T-cell (primary cell): ENCODE results near the gene ADAP2. TPM values are rescaled to one million over a fixed set of nuclear protein-coding genes. Genes with fewer than 3 reads are reported as not detected.
"Not testable (repeated sequence)": the region's sequence is repeated elsewhere in the genome, so short reads cannot be mapped to it uniquely, and the experiment has no call there.

ENCODE experiments used
- ATAC-seq, 4 experiments: fragments of 200-7000 bp in 3 of 4; fragments of 150-1000 bp in 1 of 4; cut with Tn5 transposase; replicated peaks in 1 of 4; 1 replicate in 3 of 4; 2 replicates in 1 of 4; pipeline ENCODE4 v1.10.0; 2021; ENCODE audit warnings: moderate library complexity in 3 of 4, mild to moderate bottlenecking in 2 of 4, moderate number of reproducible peaks in 1 of 4
- CTCF ChIA-PET, 2 donors: fragments of 300-600 bp; sonication (Branson Sonifier 250); formaldehyde crosslinking; loops; one replicate each; lab custom pipeline; 2022; ENCODE audit warnings: antibody characterized with exemption in 2 of 2; lab: Charles Lee
- POLR2A ChIA-PET, 2 donors: fragments of 300-600 bp; sonication (Branson Sonifier 250); formaldehyde crosslinking; loops; one replicate each; lab custom pipeline; 2022; ENCODE audit warnings: antibody characterized with exemption in 2 of 2; lab: Charles Lee
- DNase-seq, 35 experiments: peaks; one replicate each; pipeline versions ENCODE4 v3.0.0 to v3.0.0-alpha.2; 2013 to 2023
- H3K27ac ChIP-seq: one replicate; pipeline ENCODE4 v1.5.1; 2013; ENCODE audit warnings: low read length
- H3K27me3 ChIP-seq, 2 experiments: replicated peaks in 1 of 2; 1 replicate in 1 of 2; 2 replicates in 1 of 2; pipeline versions ENCODE4 v1.6.1 to v1.7.0; 2013; ENCODE audit warnings: low read length in 1 of 2, mixed read lengths in 1 of 2; ENCODE audit not compliant: control insufficient read depth in 2 of 2, insufficient read depth in 2 of 2; ENCODE audit errors: extremely low read depth in 1 of 2
- H3K36me3 ChIP-seq, 2 donors: 1 replicate in 1 of 2; 2 replicates in 1 of 2; pipeline versions ENCODE4 v1.6.1 to v1.7.0; 2013; ENCODE audit warnings: low read length in 1 of 2; ENCODE audit not compliant: control insufficient read depth in 2 of 2, insufficient read depth in 1 of 2; ENCODE audit errors: extremely low read depth in 1 of 2
- H3K4me1 ChIP-seq, 2 experiments: 1 replicate in 1 of 2; 2 replicates in 1 of 2; pipeline versions ENCODE4 v1.6.1 to v1.7.0; 2013; ENCODE audit warnings: low read length in 2 of 2, mixed read lengths in 1 of 2; ENCODE audit not compliant: insufficient read depth in 2 of 2, control insufficient read depth in 1 of 2; ENCODE audit errors: extremely low read depth in 1 of 2
- H3K4me3 ChIP-seq, 2 donors: 1 replicate in 1 of 2; 2 replicates in 1 of 2; pipeline versions ENCODE4 v1.5.1 to v1.7.0; 2013; ENCODE audit warnings: mild to moderate bottlenecking in 2 of 2, low read length in 1 of 2, moderate library complexity in 1 of 2; ENCODE audit not compliant: control insufficient read depth in 1 of 2; ENCODE audit errors: extremely low read depth in 1 of 2
- H3K9me3 ChIP-seq: 2 replicates; pipeline ENCODE4 v1.7.0; 2013
- H3K27ac Mint-ChIP-seq, 2 donors: one replicate each; pipeline ENCODE4 v1.8.0; 2020 to 2021; ENCODE audit warnings: mild to moderate bottlenecking in 2 of 2, mixed read lengths in 2 of 2
- H3K27me3 Mint-ChIP-seq, 2 donors: one replicate each; pipeline ENCODE4 v1.8.0; 2021 to 2022; ENCODE audit warnings: mixed read lengths in 2 of 2
- H3K36me3 Mint-ChIP-seq: one replicate; pipeline ENCODE4 v1.8.0; 2021; ENCODE audit warnings: mixed read lengths
- H3K4me1 Mint-ChIP-seq, 3 donors: one replicate each; pipeline ENCODE4 v1.8.0; 2020 to 2022; ENCODE audit warnings: mixed read lengths in 3 of 3, mild to moderate bottlenecking in 1 of 3
- H3K4me3 Mint-ChIP-seq, 3 donors: one replicate each; pipeline ENCODE4 v1.8.0; 2020 to 2022; ENCODE audit warnings: mild to moderate bottlenecking in 3 of 3, mixed read lengths in 3 of 3, moderate library complexity in 3 of 3
- H3K9me3 Mint-ChIP-seq, 3 donors: one replicate each; pipeline ENCODE4 v1.8.0; 2020 to 2022; ENCODE audit warnings: mixed read lengths in 3 of 3
- WGBS: methylation state at CpG from one replicate; pipeline ENCODE4 v1.1.5; 2013; ENCODE audit warnings: missing lambda C conversion rate; ENCODE audit not compliant: insufficient coverage; 5-methylcytosine and 5-hydroxymethylcytosine counted together
- total RNA-seq, 35 experiments: library from RNA in 6 of 35; stranded (reverse) in 6 of 35; fragments of 120-200 nt in 1 of 35; gene quantifications; one replicate each; pipeline versions ENCODE4 v1.2.1 to v1.2.4 and lab custom pipeline; 2013 to 2026

ADAP2 gene
- total RNA-seq, 5 donors from 2014 or later (not counting 1 experiment from before 2014, with no cell fraction given): 1.7 to 4.9 (median 2.1) TPM

DNA sequence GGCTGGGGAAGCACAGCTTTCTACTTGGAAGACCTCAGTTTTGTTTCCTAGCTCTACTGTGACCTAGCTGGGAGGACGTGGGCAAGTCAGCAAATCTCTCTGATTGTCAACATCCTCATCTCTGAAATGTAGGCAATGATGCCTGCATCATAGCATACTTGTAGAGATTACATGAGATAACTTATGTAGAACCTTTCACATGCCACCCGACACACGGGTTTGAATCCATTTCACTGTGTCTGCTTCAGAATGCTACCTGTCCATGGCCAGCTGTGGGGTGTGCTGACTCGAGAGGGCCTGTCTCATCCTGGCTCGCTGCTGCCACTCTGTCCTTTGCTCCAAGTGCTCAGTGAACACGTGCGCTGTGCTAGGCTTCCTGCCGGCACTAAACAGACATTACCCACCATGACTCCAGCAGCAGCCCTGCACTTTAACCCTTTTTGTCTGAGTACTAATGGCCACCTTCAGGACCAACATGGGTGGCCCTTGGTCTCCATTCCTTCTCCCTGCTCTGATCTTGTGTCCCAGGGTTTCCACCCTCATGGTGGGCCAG, 7.4 kb downstream of the ADAP2 start:
- no peak overlapping the region for H3K4me3 Mint-ChIP-seq
- CTCF ChIA-PET: interaction anchor here in 1 of 2 donors (0.6 kb wide), 1 partner anchor 26 kb away, joined by 6 read pairs; no protein-coding TSS in a partner anchor
- Histone ChIP-seq H3K27me3 (peaks cover 0 to 29% of the 10 kb centered on the region in 2 experiments), H3K4me3 (no peak overlapping the region), H3K4me1 (no peaks in the 10 kb centered on the region), H3K9me3 (no peaks in the 10 kb centered on the region), H3K27ac (no peak overlapping the region), H3K36me3 (no peaks in the 10 kb centered on the region)
- H3K36me3 Mint-ChIP-seq: no peaks in the 10 kb centered on the region
- ATAC-seq (no peak), DNase-seq (no peak)
- POLR2A ChIA-PET: no interaction called here
- H3K27ac Mint-ChIP-seq: no peak overlapping the region
- H3K4me1 Mint-ChIP-seq: no peaks in the 10 kb centered on the region
- 90% methylated on average over 7 of the region's 8 CpGs for WGBS
- peaks cover 24% of the 10 kb centered on the region in 2 donors for H3K27me3 Mint-ChIP-seq
- H3K9me3 Mint-ChIP-seq: no peaks in the 10 kb centered on the region

DNA sequence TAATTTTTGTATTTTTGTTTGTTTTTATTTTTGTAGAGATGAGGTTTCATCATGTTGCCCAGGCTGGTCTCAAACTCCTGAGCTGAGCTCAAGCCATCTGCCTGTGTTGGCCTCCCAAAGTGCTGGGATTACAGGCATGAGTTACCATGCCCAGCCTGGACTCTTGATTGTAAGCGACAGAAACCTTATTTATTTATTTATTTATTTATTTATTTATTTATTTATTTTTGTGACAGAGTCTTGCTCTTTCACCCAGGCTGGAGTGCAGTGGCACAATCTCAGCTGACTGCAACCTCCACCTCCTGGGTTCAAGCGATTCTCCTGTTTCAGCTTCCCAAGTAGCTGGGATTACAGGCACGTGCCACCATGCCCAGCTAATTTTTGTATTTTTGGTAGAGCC, 8.1 kb downstream of the ADAP2 start:
- ATAC-seq, H3K4me3 Mint-ChIP-seq, H3K4me1 ChIP-seq, H3K9me3 ChIP-seq, POLR2A ChIA-PET, H3K27ac Mint-ChIP-seq, H3K4me1 Mint-ChIP-seq, CTCF ChIA-PET, H3K36me3 Mint-ChIP-seq, DNase-seq, H3K4me3 ChIP-seq, H3K27ac ChIP-seq, H3K36me3 ChIP-seq, H3K9me3 Mint-ChIP-seq: not testable (repeated sequence)
- WGBS: 100% methylated on average over 1 of the region's 3 CpGs
- H3K27me3 Mint-ChIP-seq: peaks cover 20% of the 10 kb centered on the region in 2 donors
- H3K27me3 ChIP-seq: peaks cover 0 to 24% of the 10 kb centered on the region in 2 experiments

DNA sequence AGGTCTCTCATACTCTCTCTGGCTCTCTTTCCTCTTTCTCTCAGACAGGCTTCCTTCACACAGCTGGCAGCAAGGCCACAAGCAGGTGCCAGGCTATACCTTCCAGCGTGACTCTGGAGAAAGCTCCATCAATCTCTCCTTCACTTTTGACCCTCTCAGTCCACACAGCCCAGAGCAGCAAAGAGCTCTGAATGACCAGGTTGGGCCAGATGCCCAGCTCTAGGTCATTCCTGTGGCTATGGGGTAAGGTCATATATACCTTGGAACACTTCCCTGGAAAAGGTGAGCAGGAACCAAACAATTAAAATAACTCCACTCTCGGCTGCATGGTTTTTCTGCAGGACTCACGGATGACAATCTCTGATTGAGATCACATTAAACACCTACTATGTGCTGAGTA, 8.8 kb downstream of the ADAP2 start:
- no peak overlapping the region for H3K27ac Mint-ChIP-seq
- peaks cover 0 to 22% of the 10 kb centered on the region in 2 experiments for H3K27me3 ChIP-seq
- H3K36me3 ChIP-seq: no peaks in the 10 kb centered on the region
- H3K4me3 ChIP-seq: no peak overlapping the region
- H3K27me3 Mint-ChIP-seq: peaks cover 17 to 18% of the 10 kb centered on the region in 2 donors
- H3K4me1 ChIP-seq: no peaks in the 10 kb centered on the region
- POLR2A ChIA-PET: no interaction called here
- 83% methylated on average over 1 of the region's 3 CpGs for WGBS
- H3K36me3 Mint-ChIP-seq: no peaks in the 10 kb centered on the region
- H3K4me1 Mint-ChIP-seq: no peaks in the 10 kb centered on the region
- ATAC-seq (no peak), DNase-seq (no peak)
- no peaks in the 10 kb centered on the region for H3K9me3 Mint-ChIP-seq
- CTCF ChIA-PET: no interaction called here
- no peaks in the 10 kb centered on the region for H3K9me3 ChIP-seq
- no peak overlapping the region for H3K27ac ChIP-seq
- H3K4me3 Mint-ChIP-seq: no peak overlapping the region

DNA sequence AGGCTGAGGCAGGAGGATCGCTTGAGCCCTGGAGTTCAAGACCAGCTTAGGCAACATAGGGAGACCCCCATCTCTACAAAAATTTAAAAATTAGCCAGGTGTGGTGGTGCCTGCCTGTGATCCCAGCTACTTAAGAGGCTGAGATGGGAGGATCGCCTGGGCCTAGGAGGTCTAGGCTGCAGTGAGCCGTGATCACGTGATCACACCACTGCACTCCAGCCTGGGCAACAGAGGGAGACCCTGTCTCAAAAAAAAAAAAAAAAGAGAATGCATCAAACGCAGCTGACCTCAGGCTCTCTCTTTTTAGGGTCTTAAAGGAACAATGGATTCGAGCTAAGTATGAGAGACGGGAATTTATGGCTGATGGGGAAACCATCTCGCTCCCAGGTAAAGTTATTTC, 9.8 kb downstream of the ADAP2 start:
- H3K27me3 Mint-ChIP-seq: peaks cover 7 to 11% of the 10 kb centered on the region in 2 donors
- ATAC-seq, H3K4me1 Mint-ChIP-seq, H3K9me3 ChIP-seq, CTCF ChIA-PET, H3K27ac ChIP-seq, H3K36me3 ChIP-seq, H3K4me3 ChIP-seq, H3K4me3 Mint-ChIP-seq, POLR2A ChIA-PET, H3K27ac Mint-ChIP-seq, H3K36me3 Mint-ChIP-seq, H3K4me1 ChIP-seq, H3K9me3 Mint-ChIP-seq, DNase-seq: not testable (repeated sequence)
- peaks cover 0 to 12% of the 10 kb centered on the region in 2 experiments for H3K27me3 ChIP-seq
- 92% methylated on average over 3 of the region's 8 CpGs for WGBS

DNA sequence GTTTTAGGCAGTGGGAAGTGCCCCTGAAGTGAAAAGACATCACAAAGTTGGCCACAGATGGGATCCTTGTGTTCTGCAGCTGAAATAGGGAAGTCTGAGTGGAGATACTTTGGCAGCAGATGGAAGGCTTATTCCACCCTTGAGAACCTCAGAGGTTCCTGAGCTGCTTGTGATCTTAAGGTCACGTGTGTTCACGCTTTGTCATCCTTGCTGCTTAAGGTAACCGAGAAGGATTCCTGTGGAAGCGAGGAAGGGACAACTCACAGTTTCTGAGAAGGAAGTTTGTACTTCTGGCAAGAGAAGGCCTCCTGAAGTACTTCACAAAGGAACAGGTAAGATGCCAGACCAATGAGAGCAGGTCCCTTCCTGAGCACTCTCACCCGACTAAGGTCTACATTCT, 12.2 kb downstream of the ADAP2 start:
- WGBS: 63% methylated on average over 3 of the region's 5 CpGs
- no peak overlapping the region for H3K4me3 Mint-ChIP-seq
- no peak for ATAC-seq
- Histone ChIP-seq H3K4me3 (no peak overlapping the region), H3K4me1 (no peaks in the 10 kb centered on the region), H3K9me3 (no peaks in the 10 kb centered on the region), H3K27me3 (peaks cover 0 to 5% of the 10 kb centered on the region in 2 experiments), H3K27ac (no peak overlapping the region), H3K36me3 (no peaks in the 10 kb centered on the region)
- POLR2A ChIA-PET: no interaction called here
- no peaks in the 10 kb centered on the region for H3K36me3 Mint-ChIP-seq
- H3K27ac Mint-ChIP-seq: no peak overlapping the region
- H3K27me3 Mint-ChIP-seq: peaks cover 0 to 2% of the 10 kb centered on the region in 2 donors
- CTCF ChIA-PET: interaction anchor here in 1 of 2 donors (0.8 kb wide), 1 partner anchor 18 kb away, joined by 3 read pairs; no protein-coding TSS in a partner anchor
- no peak for DNase-seq
- H3K9me3 Mint-ChIP-seq: no peaks in the 10 kb centered on the region
- H3K4me1 Mint-ChIP-seq: peaks cover 0 to 4% (median 0%) of the 10 kb centered on the region in 3 donors

DNA sequence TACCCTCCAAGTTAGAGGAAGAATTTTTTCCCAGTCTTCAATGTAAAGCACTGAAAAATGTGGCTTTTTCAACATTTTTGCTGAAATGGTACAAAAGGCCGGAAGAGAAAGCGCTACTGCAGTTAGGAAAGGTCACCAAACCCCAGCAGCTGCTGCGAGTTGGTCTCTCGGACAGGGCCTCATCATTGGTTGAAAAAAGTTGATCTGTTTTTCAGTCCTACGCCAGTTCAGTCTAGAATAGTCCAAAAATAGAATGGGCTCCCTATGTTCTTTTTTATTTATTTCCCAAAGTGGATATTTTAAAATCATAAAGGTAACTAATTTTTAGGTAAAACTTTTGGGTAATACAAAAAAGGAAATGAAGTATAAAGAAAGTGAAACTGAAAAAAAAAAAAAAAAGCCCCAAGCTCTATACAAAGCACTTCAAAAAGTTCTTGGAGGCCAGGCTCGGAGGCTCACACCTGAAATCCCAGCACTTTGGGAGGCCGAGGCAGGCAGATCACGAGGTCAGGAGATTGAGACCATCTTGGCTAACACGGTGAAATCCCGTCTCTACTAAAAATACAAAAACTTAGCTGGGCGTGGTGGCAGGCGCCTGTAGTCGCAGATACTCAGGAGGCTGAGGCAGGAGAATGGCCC, 17.4 kb downstream of the ADAP2 start:
- H3K4me3 Mint-ChIP-seq: peak overlapping the region in 2 of 3 donors; percentile 9 to 39
- peaks cover 0 to 8% (median 2%) of the 10 kb centered on the region in 3 donors for H3K4me1 Mint-ChIP-seq
- ATAC-seq (no peak), DNase-seq (no peak)
- no peaks in the 10 kb centered on the region for H3K27me3 Mint-ChIP-seq
- Histone ChIP-seq H3K27me3 (no peaks in the 10 kb centered on the region), H3K4me1 (peaks cover 0 to 3% of the 10 kb centered on the region in 2 experiments), H3K27ac (no peak overlapping the region), H3K36me3 (no peaks in the 10 kb centered on the region), H3K4me3 (no peak overlapping the region), H3K9me3 (no peaks in the 10 kb centered on the region)
- POLR2A ChIA-PET: no interaction called here
- no peaks in the 10 kb centered on the region for H3K9me3 Mint-ChIP-seq
- H3K36me3 Mint-ChIP-seq: no peaks in the 10 kb centered on the region
- peak overlapping the region in 1 of 2 donors; percentile 46 for H3K27ac Mint-ChIP-seq
- 79% methylated on average over 7 of the region's 13 CpGs for WGBS
- CTCF ChIA-PET: no interaction called here
